Measurements from ENCODE around the gene FIBCD1. TPM values are rescaled to one million over a fixed set of nuclear protein-coding genes. Genes with fewer than 3 reads are reported as not detected.

The FIBCD1 gene
- total and polyA plus RNA-seq, 8 donors = 0.18 to 6.4 (median 0.41) TPM; not detected in 4

DNA sequence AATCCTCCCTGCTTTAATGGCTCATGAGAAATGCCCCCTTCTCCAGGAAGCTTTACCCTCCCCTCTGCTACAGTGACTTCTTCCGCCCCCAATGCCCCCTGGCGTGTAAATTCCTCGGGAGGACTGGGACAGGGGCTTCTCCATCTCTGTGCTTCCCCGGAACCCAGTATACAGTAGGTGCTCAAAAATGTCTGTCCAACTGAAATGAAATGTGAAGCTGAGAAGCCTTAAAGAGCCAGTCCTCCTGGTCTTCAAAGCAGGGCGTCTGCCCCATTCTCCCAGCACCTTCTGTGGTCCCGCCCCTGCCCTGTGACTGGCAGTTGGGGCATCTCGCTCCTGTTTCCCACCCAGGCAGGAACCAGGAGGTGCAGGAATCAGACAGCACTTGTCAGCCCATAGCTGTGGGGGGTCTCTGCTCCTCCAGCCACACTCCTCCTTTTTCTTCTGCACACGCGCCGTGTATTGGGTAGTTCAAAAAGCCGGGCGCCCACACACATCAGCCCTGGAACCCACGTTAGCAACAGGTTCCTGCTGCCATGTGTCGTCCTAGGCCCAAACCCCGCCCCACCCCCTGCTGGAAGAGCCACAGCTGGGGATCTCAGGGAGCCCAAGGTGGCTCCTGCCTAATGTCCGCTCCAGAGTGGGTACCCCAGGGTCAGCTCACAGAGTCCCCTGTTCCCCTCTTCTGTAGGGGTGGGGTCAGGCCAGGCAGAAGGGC is 16.0 kb downstream of the FIBCD1 start:
- Histone ChIP-seq H3K36me3 (no peaks in the 10 kb centered on the region), H3K9me3 (no peaks in the 10 kb centered on the region), H3K4me3 (no peak overlapping the region), H3K27ac (no peak overlapping the region), H3K4me1 (peaks cover under 1 to 10% (median 4%) of the 10 kb centered on the region in 4 donors), H3K27me3 (peaks cover 0 to 79% (median 14%) of the 10 kb centered on the region in 3 donors)
- no peak for DNase-seq
- TF ChIP-seq EP300 (IDR thresholded peaks at IDR 0.05) = no peak
- WGBS, 5 donors = 69 to 80% (median 74%) methylated on average over 16 of the region's 16 CpGs
- intact Hi-C loops (cut with DNase I; ENCODE audit: low total_unique reads) = no loop called here

DNA sequence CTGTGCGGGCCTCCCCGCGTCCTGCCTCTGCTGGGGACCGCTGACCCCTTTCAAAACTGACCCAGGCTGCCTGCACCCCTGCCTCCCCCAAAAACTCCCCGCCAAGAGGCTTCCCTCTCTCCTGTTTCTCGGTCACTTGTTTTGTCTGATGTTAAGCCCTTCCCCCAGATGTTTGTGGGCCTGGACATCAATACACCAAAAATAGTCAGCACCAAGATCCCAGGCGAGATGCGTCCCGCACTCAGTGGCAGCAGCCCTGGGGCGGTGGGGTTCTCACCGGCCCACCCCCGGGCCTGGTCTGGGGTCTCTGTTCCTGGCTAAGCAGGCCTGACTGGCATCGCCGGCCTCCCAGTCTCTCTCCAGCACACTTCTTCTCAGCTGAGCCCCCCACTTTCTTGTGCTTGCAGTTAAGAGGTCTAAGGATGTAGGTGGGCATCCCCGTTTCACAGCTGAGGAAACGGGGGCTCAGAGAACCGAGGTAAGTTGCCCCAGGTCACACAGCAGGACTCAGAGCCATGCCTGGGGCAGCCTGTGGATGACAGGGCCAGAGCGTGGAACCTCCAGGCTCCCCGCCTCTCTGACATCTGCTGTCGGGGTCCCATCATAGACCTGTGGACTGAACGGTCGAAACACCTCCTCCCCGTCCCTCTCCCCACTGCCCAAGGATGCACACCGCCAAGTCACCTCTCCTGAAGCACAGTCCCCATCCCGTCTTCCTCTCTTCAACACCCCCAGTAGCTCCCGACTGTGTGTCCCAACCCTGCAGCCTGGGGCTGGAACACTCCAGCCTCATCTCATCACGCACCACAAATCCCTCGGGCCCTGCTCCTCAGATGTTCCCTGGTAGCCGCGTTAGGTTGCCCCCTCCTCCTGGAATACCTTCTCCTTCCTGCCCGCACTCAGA is 16.8 kb downstream of the FIBCD1 start:
- intact Hi-C loops (cut with DNase I; ENCODE audit: low total_unique reads) = no loop called here
- TF ChIP-seq EP300 (IDR thresholded peaks at IDR 0.05) = no peak
- TF ChIP-seq POLR2AphosphoS5 (IDR thresholded peaks at IDR 0.05) = no peak
- TF ChIP-seq, protein P1, sequence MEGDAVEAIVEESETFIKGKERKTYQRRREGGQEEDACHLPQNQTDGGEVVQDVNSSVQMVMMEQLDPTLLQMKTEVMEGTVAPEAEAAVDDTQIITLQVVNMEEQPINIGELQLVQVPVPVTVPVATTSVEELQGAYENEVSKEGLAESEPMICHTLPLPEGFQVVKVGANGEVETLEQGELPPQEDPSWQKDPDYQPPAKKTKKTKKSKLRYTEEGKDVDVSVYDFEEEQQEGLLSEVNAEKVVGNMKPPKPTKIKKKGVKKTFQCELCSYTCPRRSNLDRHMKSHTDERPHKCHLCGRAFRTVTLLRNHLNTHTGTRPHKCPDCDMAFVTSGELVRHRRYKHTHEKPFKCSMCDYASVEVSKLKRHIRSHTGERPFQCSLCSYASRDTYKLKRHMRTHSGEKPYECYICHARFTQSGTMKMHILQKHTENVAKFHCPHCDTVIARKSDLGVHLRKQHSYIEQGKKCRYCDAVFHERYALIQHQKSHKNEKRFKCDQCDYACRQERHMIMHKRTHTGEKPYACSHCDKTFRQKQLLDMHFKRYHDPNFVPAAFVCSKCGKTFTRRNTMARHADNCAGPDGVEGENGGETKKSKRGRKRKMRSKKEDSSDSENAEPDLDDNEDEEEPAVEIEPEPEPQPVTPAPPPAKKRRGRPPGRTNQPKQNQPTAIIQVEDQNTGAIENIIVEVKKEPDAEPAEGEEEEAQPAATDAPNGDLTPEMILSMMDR (IDR thresholded peaks at IDR 0.05) = no peak
- H3K4me3 ChIP-seq = no peak overlapping the region
- peaks cover 0 to 5% (median 0%) of the 10 kb centered on the region in 4 donors for H3K4me1 ChIP-seq
- DNase-seq = no peak
- no peak overlapping the region for H3K27ac ChIP-seq
- peaks cover 0 to 88% (median 14%) of the 10 kb centered on the region in 3 donors for H3K27me3 ChIP-seq
- H3K9me3 ChIP-seq = no peaks in the 10 kb centered on the region
- WGBS, 5 donors = 76 to 82% (median 80%) methylated on average over 25 to 31 of the region's 31 CpGs
- H3K36me3 ChIP-seq = no peaks in the 10 kb centered on the region

DNA sequence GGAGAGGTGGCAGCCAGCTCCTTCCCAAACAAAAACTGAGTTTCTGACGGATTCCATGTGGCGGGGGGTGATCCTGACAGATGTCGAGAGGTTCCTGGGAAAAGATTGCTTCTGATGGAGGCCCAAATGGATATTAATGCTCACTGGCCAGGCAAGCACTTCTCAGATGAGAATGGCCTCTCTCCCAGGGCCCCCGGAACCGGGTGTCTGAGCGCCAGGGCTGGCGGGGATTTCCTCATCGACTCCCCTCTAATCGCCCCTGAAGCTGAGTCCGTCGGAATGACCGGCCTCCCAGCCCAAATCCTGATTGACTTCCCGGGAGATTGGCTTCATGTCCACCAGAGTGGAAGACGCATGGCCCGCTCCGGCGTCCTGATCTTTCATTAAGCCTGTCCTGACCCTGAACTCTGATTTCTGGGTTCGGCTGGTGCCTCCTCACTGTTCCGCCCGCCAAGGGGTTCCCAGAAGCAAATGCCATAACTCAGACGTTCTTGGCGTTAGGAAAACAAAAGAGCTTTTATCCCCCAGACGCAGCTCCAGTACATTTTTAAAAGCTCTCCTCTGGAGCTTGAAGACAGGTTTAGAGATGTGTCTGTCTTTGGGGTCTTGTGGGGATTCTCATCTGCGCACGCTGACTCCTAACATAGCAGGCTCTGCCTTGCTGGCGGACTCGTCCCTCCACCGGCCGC is 17.6 kb downstream of the FIBCD1 start:
- Histone ChIP-seq H3K27me3 (peaks cover 0 to 90% (median 14%) of the 10 kb centered on the region in 3 donors), H3K9me3 (no peaks in the 10 kb centered on the region), H3K4me3 (no peak overlapping the region), H3K36me3 (no peaks in the 10 kb centered on the region), H3K4me1 (peaks cover 0 to 5% (median 0%) of the 10 kb centered on the region in 4 donors), H3K27ac (no peak overlapping the region)
- intact Hi-C loops (cut with DNase I; ENCODE audit: low total_unique reads) = no loop called here
- TF ChIP-seq EP300 (IDR thresholded peaks at IDR 0.05) (no peak), POLR2AphosphoS5 (IDR thresholded peaks at IDR 0.05) (no peak), POLR2A (IDR thresholded peaks at IDR 0.05) (no peak)
- TF ChIP-seq, protein P1 (IDR thresholded peaks at IDR 0.05) = no peak
- peak in 1 of 2 donors; percentile 52 for DNase-seq
- WGBS, 5 donors = 46 to 61% (median 57%) methylated on average over 25 to 29 of the region's 29 CpGs

DNA sequence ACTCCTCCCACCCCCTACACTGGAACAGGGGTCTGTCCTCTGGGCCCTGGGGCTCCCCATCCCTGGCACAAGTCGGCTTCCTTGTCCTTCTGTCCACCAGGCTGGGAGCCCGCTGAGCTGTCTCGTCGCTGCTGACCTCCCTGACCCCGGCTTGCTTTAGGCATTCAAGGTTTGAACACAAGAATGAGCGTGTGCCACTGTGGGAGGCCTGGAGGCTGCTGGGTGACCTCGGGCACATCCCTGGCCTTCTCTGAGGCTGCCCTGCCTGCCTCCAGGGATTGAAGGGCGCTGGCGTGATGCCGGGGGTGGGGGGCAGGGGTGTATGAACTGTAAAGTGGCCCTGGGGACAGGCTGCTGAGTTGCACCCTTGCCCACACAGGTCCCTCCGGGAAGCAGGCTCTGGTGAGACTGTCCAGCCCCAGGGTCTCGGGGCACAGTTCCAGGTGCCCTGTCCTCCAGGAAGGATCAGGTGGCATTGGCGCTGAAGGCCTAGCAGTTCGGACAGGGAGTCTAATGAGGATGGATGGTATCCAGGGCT is 18.2 kb downstream of the FIBCD1 start:
- peaks cover 0 to 85% (median 14%) of the 10 kb centered on the region in 3 donors for H3K27me3 ChIP-seq
- DNase-seq = no peak
- no peaks in the 10 kb centered on the region for H3K36me3 ChIP-seq
- no peak for TF ChIP-seq POLR2A (IDR thresholded peaks at IDR 0.05)
- no peak for TF ChIP-seq EP300 (IDR thresholded peaks at IDR 0.05)
- TF ChIP-seq, protein P1 (IDR thresholded peaks at IDR 0.05) = no peak
- no peak for TF ChIP-seq POLR2AphosphoS5 (IDR thresholded peaks at IDR 0.05)
- WGBS, 5 donors = 61 to 71% (median 65%) methylated on average over 12 to 14 of the region's 14 CpGs
- no peaks in the 10 kb centered on the region for H3K9me3 ChIP-seq
- H3K4me3 ChIP-seq = no peak overlapping the region
- peaks cover 0 to 5% (median 0%) of the 10 kb centered on the region in 4 donors for H3K4me1 ChIP-seq
- no peak overlapping the region for H3K27ac ChIP-seq
- intact Hi-C loops (cut with DNase I; ENCODE audit: low total_unique reads) = no loop called here

Measured in stomach (tissue), 9 donors.